Measurements from ENCODE around the gene ATP6V1E1. TPM values are rescaled to one million over a fixed set of nuclear protein-coding genes. Genes with fewer than 3 reads are reported as not detected.

The ATP6V1E1 gene
- total RNA-seq, 1 donor from 2014 or later = 64.2 TPM

DNA sequence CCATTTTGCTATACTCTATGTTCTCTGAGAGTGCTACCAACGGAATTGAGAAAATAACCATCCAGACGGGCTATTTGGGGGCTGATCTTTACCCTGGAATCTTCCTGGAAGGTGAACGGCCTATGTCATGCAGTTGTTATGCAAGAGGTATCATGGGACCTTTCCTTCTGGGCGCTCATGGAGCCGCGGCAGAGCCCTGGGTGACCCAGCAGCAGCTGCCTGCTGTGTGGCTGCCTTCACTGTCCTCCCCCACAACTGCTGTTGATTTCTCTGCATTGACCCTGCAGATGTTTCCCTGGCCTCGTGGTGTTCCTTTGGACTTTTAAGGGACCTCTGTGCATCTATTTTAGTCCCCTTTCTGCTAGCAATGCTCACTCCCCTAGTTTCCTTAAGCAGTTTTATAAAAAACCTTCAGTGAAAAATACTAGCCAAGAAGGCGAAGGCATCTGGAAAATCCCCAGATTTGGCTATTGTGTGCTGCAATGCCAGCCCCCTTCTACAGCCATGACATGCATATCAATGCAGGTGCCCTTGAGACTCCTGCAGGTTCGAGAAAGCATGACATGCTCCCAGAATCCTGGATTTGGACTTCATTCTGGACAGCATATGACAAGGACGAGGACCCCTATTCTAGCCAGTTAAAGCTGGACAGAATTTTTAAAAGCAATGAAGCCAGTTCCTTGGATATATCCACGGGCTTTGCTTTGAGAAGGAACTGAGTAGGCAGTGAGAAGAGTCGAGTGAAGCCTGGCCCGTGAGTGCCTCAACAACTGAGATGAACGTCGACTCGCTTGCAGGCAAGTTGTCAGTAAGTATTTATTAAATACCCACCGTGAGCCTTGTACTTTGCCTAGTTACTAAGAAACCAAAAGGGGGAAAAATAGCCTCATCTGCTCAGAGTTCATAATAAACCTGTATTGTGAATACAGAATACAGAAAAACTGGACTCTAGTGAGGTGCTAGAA lies 65.4 kb downstream of the ATP6V1E1 start, which contains the start of gene SLC25A18:
SLC25A18 (plus strand) TSS at position 593 of the 965 bp plus-strand sequence. CDS start 16,447 bp downstream, outside the sequence.
- Mint-ChIP-seq H3K27ac (no peak within 1 kb of the TSS), H3K4me1 (ENCODE audit: unreplicated experiment) (peaks cover 15% of the 10 kb centered on the region), H3K9me3 (no peaks in the 10 kb centered on the region), H3K36me3 (no peaks in the 10 kb centered on the region), H3K4me3 (no peak within 1 kb of the TSS), H3K27me3 (no peaks in the 10 kb centered on the region)
- TF ChIP-seq, protein P1, sequence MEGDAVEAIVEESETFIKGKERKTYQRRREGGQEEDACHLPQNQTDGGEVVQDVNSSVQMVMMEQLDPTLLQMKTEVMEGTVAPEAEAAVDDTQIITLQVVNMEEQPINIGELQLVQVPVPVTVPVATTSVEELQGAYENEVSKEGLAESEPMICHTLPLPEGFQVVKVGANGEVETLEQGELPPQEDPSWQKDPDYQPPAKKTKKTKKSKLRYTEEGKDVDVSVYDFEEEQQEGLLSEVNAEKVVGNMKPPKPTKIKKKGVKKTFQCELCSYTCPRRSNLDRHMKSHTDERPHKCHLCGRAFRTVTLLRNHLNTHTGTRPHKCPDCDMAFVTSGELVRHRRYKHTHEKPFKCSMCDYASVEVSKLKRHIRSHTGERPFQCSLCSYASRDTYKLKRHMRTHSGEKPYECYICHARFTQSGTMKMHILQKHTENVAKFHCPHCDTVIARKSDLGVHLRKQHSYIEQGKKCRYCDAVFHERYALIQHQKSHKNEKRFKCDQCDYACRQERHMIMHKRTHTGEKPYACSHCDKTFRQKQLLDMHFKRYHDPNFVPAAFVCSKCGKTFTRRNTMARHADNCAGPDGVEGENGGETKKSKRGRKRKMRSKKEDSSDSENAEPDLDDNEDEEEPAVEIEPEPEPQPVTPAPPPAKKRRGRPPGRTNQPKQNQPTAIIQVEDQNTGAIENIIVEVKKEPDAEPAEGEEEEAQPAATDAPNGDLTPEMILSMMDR (conservative IDR thresholded peaks at IDR 0.05) = peak; percentile 62
- no peak for DNase-seq (ENCODE audit: extremely low spot score, unreplicated experiment)

DNA sequence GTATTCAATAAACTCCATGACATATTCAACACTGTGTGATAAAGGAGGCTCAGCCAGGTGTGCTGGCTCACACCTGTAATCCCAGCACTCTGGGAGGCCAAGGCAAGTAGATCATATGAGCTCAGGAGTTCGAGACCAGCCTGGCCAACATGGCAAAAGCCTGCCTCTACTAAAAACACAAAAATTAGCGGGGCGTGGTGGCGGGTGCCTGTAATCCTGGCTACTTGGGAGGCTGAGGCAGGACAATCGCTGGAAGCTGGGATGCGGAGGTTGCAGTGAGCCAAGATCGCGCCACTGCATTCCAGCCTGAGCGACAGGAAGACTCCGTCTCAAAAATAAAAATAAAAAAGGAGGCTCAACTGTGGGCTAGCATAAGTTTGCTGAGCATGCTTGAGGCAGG lies 69.4 kb downstream of the ATP6V1E1 start:
- H3K36me3 Mint-ChIP-seq = no peaks in the 10 kb centered on the region
- H3K9me3 Mint-ChIP-seq = no peaks in the 10 kb centered on the region

DNA sequence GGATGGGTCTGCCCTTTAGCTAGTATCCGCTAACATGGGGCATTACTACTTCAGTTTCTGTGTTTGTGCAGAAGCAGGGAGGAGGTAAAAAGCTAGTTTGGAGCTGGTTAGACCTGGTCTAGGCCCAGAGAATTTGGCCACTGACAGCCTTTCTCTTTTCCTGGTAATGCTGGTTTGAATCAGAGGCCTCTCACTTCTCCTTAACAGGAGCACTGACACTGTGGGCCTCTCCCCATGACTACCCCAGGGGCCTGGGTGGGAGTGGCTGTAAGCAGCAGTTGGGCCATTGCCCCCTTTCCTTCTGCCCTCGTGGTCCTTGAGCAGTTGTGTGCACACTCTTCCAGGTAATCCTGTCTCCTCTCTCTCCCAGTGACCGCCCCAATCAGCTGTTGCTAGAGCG lies 73.7 kb downstream of the ATP6V1E1 start:
- Mint-ChIP-seq H3K4me1 (ENCODE audit: unreplicated experiment) (no peaks in the 10 kb centered on the region), H3K27ac (no peak overlapping the region), H3K27me3 (no peaks in the 10 kb centered on the region), H3K36me3 (peaks cover 3% of the 10 kb centered on the region), H3K9me3 (no peaks in the 10 kb centered on the region), H3K4me3 (no peak overlapping the region)
- TF ChIP-seq, protein P1 (conservative IDR thresholded peaks at IDR 0.05) = no peak
- no peak for DNase-seq (ENCODE audit: extremely low spot score, unreplicated experiment)

More for the DNA sequence above, 69.4 kb downstream of the ATP6V1E1 start:
- Mint-ChIP-seq H3K4me1 (ENCODE audit: unreplicated experiment) (peaks cover 15% of the 10 kb centered on the region), H3K4me3 (no peak overlapping the region), H3K27ac (no peak overlapping the region), H3K27me3 (no peaks in the 10 kb centered on the region)
- TF ChIP-seq, protein P1 (conservative IDR thresholded peaks at IDR 0.05) = no peak
- no peak for DNase-seq (ENCODE audit: extremely low spot score, unreplicated experiment)

DNA sequence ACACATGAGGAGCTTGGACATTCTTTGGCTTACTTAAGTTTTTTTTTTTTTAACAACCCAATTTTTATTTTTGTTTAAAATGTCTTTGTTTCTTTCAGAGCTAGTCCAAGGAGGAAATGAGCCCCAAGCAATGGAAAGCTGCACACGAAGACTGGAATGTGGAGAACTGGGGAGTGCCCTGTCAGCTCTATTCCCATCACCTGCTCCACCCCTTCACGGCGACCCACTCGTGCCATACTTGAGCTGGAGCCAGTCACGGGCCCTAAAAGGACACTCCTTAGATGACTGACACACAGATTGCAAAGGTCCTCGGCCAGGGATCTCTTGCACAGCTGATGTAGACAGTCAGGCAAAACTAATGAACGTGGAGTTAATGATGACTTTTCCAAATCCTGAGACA lies 75.8 kb downstream of the ATP6V1E1 start:
- no peak overlapping the region for H3K27ac Mint-ChIP-seq
- no peaks in the 10 kb centered on the region for H3K9me3 Mint-ChIP-seq
- TF ChIP-seq, protein P1 (conservative IDR thresholded peaks at IDR 0.05) = no peak
- H3K4me3 Mint-ChIP-seq = no peak overlapping the region
- no peak for DNase-seq (ENCODE audit: extremely low spot score, unreplicated experiment)
- no peaks in the 10 kb centered on the region for H3K27me3 Mint-ChIP-seq
- H3K36me3 Mint-ChIP-seq = peaks cover 6% of the 10 kb centered on the region
- no peaks in the 10 kb centered on the region for H3K4me1 Mint-ChIP-seq (ENCODE audit: unreplicated experiment)

DNA sequence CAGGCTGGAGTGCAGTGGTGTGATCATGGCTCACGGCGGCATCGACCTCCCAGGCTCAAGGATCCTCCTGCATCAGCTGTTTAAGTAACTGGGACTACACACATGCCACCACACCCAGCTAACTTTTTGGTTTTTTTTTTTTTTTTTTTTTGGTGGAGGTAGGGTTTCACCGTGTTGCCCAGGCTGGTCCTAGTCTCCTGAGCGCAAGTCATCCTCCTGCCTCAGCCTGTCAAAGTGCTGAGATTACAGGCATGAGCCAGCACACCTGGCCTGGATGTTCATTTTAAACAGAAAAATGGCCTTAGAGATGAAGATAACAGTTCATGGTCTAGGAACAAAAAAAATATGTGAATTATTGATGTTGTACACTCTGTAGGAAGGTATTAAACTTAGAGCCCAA lies 78.9 kb downstream of the ATP6V1E1 start:
- Mint-ChIP-seq H3K36me3 (peaks cover 6% of the 10 kb centered on the region), H3K4me1 (ENCODE audit: unreplicated experiment) (no peaks in the 10 kb centered on the region), H3K27ac (no peak overlapping the region), H3K9me3 (no peaks in the 10 kb centered on the region), H3K4me3 (no peak overlapping the region), H3K27me3 (no peaks in the 10 kb centered on the region)
- DNase-seq (ENCODE audit: extremely low spot score, unreplicated experiment) = no peak
- TF ChIP-seq, protein P1 (conservative IDR thresholded peaks at IDR 0.05) = no peak

Data from type B pancreatic cell (in vitro differentiated cells).